ENCODE results near the gene UNC79. TPM values are rescaled to one million over a fixed set of nuclear protein-coding genes. Genes with fewer than 3 reads are reported as not detected.

UNC79 gene
- total RNA-seq, 1 donor: under 0.01 TPM

DNA sequence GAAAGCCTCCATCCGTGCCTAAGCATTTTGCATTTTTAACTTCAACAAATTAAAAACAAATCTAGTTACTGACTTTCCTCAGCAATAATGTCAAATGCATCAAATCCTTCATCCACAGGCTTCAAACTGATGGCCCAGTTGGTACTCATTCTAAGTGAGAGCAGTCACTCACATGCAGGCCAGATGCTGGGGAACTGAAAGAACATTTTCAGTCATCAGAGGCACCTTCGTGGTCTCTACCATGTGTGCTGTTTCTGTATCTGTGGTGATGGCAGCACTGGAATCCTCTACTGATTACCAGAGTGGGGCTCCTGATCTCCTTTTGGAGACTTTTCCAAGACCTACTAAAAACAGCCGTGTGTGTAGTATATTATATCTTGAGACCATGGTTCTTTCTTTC, 212.4 kb downstream of the UNC79 start:
- Histone ChIP-seq H3K27ac (ENCODE audit: low read depth, low read length) (no peak overlapping the region), H3K4me3 (ENCODE audit: insufficient read depth, low read length) (no peak overlapping the region), H3K79me2 (ENCODE audit: insufficient read depth, low read length) (no peaks in the 10 kb centered on the region), H3K36me3 (ENCODE audit: insufficient read depth, low read length) (no peaks in the 10 kb centered on the region), H3K9me3 (ENCODE audit: low read depth, low read length) (no peaks in the 10 kb centered on the region), H3K4me1 (ENCODE audit: insufficient read depth, low read length) (no peaks in the 10 kb centered on the region), H4K20me1 (ENCODE audit: insufficient read depth, low read length) (no peaks in the 10 kb centered on the region), H3K4me2 (ENCODE audit: insufficient read depth, low read length) (no peak overlapping the region), H2AFZ (ENCODE audit: low read length) (no peak overlapping the region), H3K27me3 (ENCODE audit: insufficient read depth, low read length) (no peaks in the 10 kb centered on the region)
- no peak for DNase-seq (ENCODE audit: insufficient read length, low spot score, missing footprints)
- TF ChIP-seq, protein P1, sequence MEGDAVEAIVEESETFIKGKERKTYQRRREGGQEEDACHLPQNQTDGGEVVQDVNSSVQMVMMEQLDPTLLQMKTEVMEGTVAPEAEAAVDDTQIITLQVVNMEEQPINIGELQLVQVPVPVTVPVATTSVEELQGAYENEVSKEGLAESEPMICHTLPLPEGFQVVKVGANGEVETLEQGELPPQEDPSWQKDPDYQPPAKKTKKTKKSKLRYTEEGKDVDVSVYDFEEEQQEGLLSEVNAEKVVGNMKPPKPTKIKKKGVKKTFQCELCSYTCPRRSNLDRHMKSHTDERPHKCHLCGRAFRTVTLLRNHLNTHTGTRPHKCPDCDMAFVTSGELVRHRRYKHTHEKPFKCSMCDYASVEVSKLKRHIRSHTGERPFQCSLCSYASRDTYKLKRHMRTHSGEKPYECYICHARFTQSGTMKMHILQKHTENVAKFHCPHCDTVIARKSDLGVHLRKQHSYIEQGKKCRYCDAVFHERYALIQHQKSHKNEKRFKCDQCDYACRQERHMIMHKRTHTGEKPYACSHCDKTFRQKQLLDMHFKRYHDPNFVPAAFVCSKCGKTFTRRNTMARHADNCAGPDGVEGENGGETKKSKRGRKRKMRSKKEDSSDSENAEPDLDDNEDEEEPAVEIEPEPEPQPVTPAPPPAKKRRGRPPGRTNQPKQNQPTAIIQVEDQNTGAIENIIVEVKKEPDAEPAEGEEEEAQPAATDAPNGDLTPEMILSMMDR (IDR thresholded peaks at IDR 0.05; ENCODE audit: extremely low read depth, low read depth, low read length): no peak

DNA sequence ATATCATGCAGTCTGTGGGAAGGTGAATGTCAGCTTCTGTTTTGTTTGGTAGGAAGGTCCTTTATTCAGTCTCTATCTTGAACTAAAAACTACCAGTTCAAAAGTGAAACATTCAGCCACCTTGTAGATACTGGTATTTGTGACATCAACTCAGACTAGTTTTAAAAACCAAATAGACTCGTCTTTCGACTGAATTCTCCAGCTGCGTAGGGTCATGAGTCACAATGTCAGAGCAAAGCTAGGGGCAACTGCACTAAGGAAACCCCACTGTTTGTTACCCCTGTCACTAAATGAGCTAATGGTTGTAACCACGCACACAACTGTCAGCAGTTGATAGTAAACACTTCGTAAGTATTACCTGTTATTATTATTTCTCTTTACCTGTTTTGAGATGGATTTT, 212.9 kb downstream of the UNC79 start:
- no peak for DNase-seq (ENCODE audit: insufficient read length, low spot score, missing footprints)
- TF ChIP-seq, protein P1 (IDR thresholded peaks at IDR 0.05; ENCODE audit: extremely low read depth, low read depth, low read length): no peak
- H2AFZ ChIP-seq (ENCODE audit: low read length): no peak overlapping the region
- H3K36me3 ChIP-seq (ENCODE audit: insufficient read depth, low read length): no peaks in the 10 kb centered on the region
- no peak overlapping the region for H3K4me3 ChIP-seq (ENCODE audit: insufficient read depth, low read length)
- H3K9me3 ChIP-seq (ENCODE audit: low read depth, low read length): no peaks in the 10 kb centered on the region
- no peaks in the 10 kb centered on the region for H3K79me2 ChIP-seq (ENCODE audit: insufficient read depth, low read length)
- H3K4me2 ChIP-seq (ENCODE audit: insufficient read depth, low read length): no peak overlapping the region
- no peaks in the 10 kb centered on the region for H4K20me1 ChIP-seq (ENCODE audit: insufficient read depth, low read length)
- no peak overlapping the region for H3K27ac ChIP-seq (ENCODE audit: low read depth, low read length)
- H3K4me1 ChIP-seq (ENCODE audit: insufficient read depth, low read length): no peaks in the 10 kb centered on the region
- H3K27me3 ChIP-seq (ENCODE audit: insufficient read depth, low read length): no peaks in the 10 kb centered on the region

DNA sequence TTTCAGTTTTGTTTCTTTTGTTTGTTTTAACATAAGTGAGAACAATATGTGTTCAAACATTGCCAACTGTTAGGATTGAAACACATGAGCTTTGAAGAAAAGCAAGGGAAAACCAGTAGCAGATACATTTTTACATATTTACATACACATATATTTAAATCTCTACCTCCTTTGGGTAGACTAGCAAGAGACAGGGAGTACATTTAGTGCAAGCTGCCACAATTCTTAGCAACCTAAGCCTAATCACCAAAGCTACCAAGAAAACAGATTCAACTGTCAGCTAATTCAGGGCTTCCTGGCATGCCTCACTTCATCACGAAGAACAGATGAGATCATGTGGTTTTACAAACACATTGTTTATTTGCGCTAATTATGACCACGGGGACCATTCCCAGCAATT, 214.5 kb downstream of the UNC79 start:
- no peak for DNase-seq (ENCODE audit: insufficient read length, low spot score, missing footprints)
- no peaks in the 10 kb centered on the region for H4K20me1 ChIP-seq (ENCODE audit: insufficient read depth, low read length)

DNA sequence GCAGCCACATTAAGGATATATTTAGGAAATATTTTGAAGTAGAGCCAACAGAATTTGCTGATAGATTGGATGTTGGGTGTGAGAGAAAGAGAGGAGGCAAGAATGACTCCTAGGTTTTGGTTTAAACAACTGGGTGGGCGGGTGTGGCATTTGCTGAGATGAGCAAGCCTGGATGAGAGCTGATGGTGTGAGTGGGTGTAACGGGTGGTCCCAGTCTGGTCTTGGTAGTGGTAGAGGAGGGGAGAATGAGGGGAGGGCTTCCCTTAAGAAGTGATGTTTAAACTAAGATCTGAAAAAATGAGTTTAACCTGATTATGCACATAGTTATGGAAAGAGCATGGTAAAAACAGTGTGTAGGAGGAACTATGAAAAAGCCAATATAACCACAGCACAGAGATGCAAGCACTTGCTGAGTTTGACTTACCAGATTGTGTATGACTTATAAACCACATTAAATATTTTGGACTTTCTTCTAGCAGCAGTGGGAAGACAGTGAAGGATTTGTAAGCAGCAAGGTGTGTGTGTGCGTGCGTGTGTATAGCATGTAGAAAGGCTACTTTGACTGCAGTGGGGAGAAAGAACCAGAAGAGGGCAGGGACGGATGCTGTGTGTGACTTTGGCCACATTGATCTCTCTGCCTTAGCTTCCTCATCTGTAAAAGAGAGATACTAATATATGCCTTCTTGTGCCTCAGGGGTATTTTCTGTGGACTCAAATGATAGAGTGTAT, 217.9 kb downstream of the UNC79 start:
- no peaks in the 10 kb centered on the region for H3K36me3 ChIP-seq (ENCODE audit: insufficient read depth, low read length)
- no peak overlapping the region for H3K4me2 ChIP-seq (ENCODE audit: insufficient read depth, low read length)
- no peaks in the 10 kb centered on the region for H3K79me2 ChIP-seq (ENCODE audit: insufficient read depth, low read length)
- no peak for DNase-seq (ENCODE audit: insufficient read length, low spot score, missing footprints)
- H3K9me3 ChIP-seq (ENCODE audit: low read depth, low read length): no peaks in the 10 kb centered on the region
- H3K4me1 ChIP-seq (ENCODE audit: insufficient read depth, low read length): no peaks in the 10 kb centered on the region
- TF ChIP-seq, protein P1 (IDR thresholded peaks at IDR 0.05; ENCODE audit: extremely low read depth, low read depth, low read length): peak; percentile 42
- no peak overlapping the region for H3K27ac ChIP-seq (ENCODE audit: low read depth, low read length)
- no peaks in the 10 kb centered on the region for H3K27me3 ChIP-seq (ENCODE audit: insufficient read depth, low read length)
- no peaks in the 10 kb centered on the region for H4K20me1 ChIP-seq (ENCODE audit: insufficient read depth, low read length)
- no peak overlapping the region for H3K4me3 ChIP-seq (ENCODE audit: insufficient read depth, low read length)
- no peak overlapping the region for H2AFZ ChIP-seq (ENCODE audit: low read length)

More for the DNA sequence above, 214.5 kb downstream of the UNC79 start:
- no peaks in the 10 kb centered on the region for H3K27me3 ChIP-seq (ENCODE audit: insufficient read depth, low read length)
- no peak overlapping the region for H2AFZ ChIP-seq (ENCODE audit: low read length)
- TF ChIP-seq, protein P1 (IDR thresholded peaks at IDR 0.05; ENCODE audit: extremely low read depth, low read depth, low read length): no peak
- H3K27ac ChIP-seq (ENCODE audit: low read depth, low read length): no peak overlapping the region
- no peaks in the 10 kb centered on the region for H3K36me3 ChIP-seq (ENCODE audit: insufficient read depth, low read length)
- no peaks in the 10 kb centered on the region for H3K9me3 ChIP-seq (ENCODE audit: low read depth, low read length)
- H3K4me1 ChIP-seq (ENCODE audit: insufficient read depth, low read length): no peaks in the 10 kb centered on the region
- H3K4me2 ChIP-seq (ENCODE audit: insufficient read depth, low read length): no peak overlapping the region
- H3K4me3 ChIP-seq (ENCODE audit: insufficient read depth, low read length): no peak overlapping the region
- H3K79me2 ChIP-seq (ENCODE audit: insufficient read depth, low read length): no peaks in the 10 kb centered on the region

All from osteoblast (primary cell).